WTC11 (cell line): ENCODE measurements around the gene PTGS1. TPM values are rescaled to one million over a fixed set of nuclear protein-coding genes. Genes with fewer than 3 reads are reported as not detected.

Experiments
- ATAC-seq: fragments of 200-7000 bp; cut with Tn5 transposase; 2 replicates; pipeline ENCODE4 v1.10.0; 2021; ENCODE audit warnings: mild to moderate bottlenecking, moderate library complexity
- CTCF ChIA-PET: fragments of 300-600 bp; sonication (Branson Sonifier 250); formaldehyde crosslinking; loops from one replicate; lab custom pipeline; 2021; ENCODE audit warnings: antibody characterized with exemption; lab: Charles Lee
- POLR2A ChIA-PET: fragments of 350-600 bp; sonication (Branson Sonifier 250); formaldehyde crosslinking; loops from one replicate; lab custom pipeline; 2021; ENCODE audit warnings: antibody characterized with exemption; lab: Charles Lee
- DNase-seq: peaks from one replicate; pipeline ENCODE4 v3.0.0; 2021; ENCODE audit warnings: low spot score
- H3K27ac Mint-ChIP-seq: 2 replicates; pipeline ENCODE4 v1.8.0; 2021; ENCODE audit warnings: mixed read lengths
- H3K27me3 Mint-ChIP-seq: 2 replicates; pipeline ENCODE4 v1.8.0; 2021; ENCODE audit warnings: low read depth, mild to moderate bottlenecking, moderate library complexity, mixed read lengths
- H3K36me3 Mint-ChIP-seq: 2 replicates; pipeline ENCODE4 v1.8.0; 2021; ENCODE audit warnings: mixed read lengths
- H3K4me1 Mint-ChIP-seq: 2 replicates; pipeline ENCODE4 v1.8.0; 2022; ENCODE audit warnings: mixed read lengths
- H3K4me3 Mint-ChIP-seq: 2 replicates; pipeline ENCODE4 v1.8.0; 2021; ENCODE audit warnings: mild to moderate bottlenecking, moderate library complexity, mixed read lengths
- H3K9me3 Mint-ChIP-seq: 2 replicates; pipeline ENCODE4 v1.8.0; 2021; ENCODE audit warnings: mixed read lengths
- ATF1 ChIP-seq: sonication (generic); formaldehyde crosslinking; IDR thresholded peaks from 2 replicates; pipeline ENCODE4 v1.8.1; 2023; ENCODE audit warnings: mild to moderate bottlenecking, moderate library complexity, missing genetic modification reagents
- ATF3 ChIP-seq: sonication (generic); formaldehyde crosslinking; conservative IDR thresholded peaks from 2 replicates; pipeline ENCODE4 v1.8.1; 2022; ENCODE audit warnings: mild to moderate bottlenecking, missing genetic modification reagents
- ATF6 ChIP-seq: sonication (generic); formaldehyde crosslinking; IDR thresholded peaks from 2 replicates; pipeline ENCODE4 v1.8.1; 2023; ENCODE audit warnings: mild to moderate bottlenecking, missing genetic modification reagents
- ELF4 ChIP-seq: sonication (generic); formaldehyde crosslinking; IDR thresholded peaks from 2 replicates; pipeline ENCODE4 v1.8.1; 2022; ENCODE audit warnings: low read depth, mild to moderate bottlenecking, moderate library complexity, missing genetic modification reagents
- FOXK1 ChIP-seq: sonication (generic); formaldehyde crosslinking; IDR thresholded peaks from 2 replicates; pipeline ENCODE4 v1.8.0; 2022; ENCODE audit warnings: mild to moderate bottlenecking, moderate library complexity, missing genetic modification reagents
- HMGA2 ChIP-seq: fragments of 250-450 bp; sonication (Bioruptor Pico); IDR thresholded peaks from 2 replicates; pipeline ENCODE4 v1.4.0; 2021; ENCODE audit warnings: mild to moderate bottlenecking, moderate library complexity
- IRF1 ChIP-seq: sonication (generic); formaldehyde crosslinking; IDR thresholded peaks from 2 replicates; pipeline ENCODE4 v1.8.0; 2023; ENCODE audit warnings: missing genetic modification reagents
- NFE2L1 ChIP-seq: sonication (generic); formaldehyde crosslinking; IDR thresholded peaks from 2 replicates; pipeline ENCODE4 v1.8.1; 2023; ENCODE audit warnings: missing genetic modification reagents
- PREB ChIP-seq: sonication (generic); formaldehyde crosslinking; IDR thresholded peaks from 2 replicates; pipeline ENCODE4 v1.8.1; 2022; ENCODE audit warnings: mild to moderate bottlenecking, missing genetic modification reagents, moderate library complexity, borderline replicate concordance
- TP53 ChIP-seq: sonication (generic); formaldehyde crosslinking; IDR thresholded peaks from 2 replicates; pipeline ENCODE4 v1.8.1; 2023; ENCODE audit warnings: mild to moderate bottlenecking, missing genetic modification reagents
- ZNF121 ChIP-seq: sonication (generic); formaldehyde crosslinking; IDR thresholded peaks from 2 replicates; pipeline ENCODE4 v1.8.0; 2023; ENCODE audit warnings: missing genetic modification reagents
- ZNF532 ChIP-seq: fragments of 250-450 bp; sonication (Bioruptor Pico); IDR thresholded peaks from 2 replicates; pipeline ENCODE4 v1.9.0; 2021; ENCODE audit warnings: mild to moderate bottlenecking, borderline replicate concordance
- ZNF671 ChIP-seq: fragments of 250-450 bp; sonication (Bioruptor Pico); IDR thresholded peaks from 2 replicates; pipeline ENCODE4 v1.8.0; 2021; ENCODE audit warnings: mild to moderate bottlenecking
- total RNA-seq: library from RNA; stranded (reverse); gene quantifications from 3 replicates; pipeline ENCODE4 v1.2.3, GENCODE V29; 2021
- TF ChIP-seq, protein P1 (sequence below): sonication (generic); formaldehyde crosslinking; IDR thresholded peaks from 2 replicates; pipeline ENCODE4 v1.8.1; 2023; ENCODE audit warnings: mild to moderate bottlenecking, missing genetic modification reagents, borderline replicate concordance
- TF ChIP-seq, protein P2 (sequence below): sonication (generic); formaldehyde crosslinking; IDR thresholded peaks from 2 replicates; pipeline ENCODE4 v1.8.0; 2022; ENCODE audit warnings: mild to moderate bottlenecking, missing genetic modification reagents
- TF ChIP-seq, protein P3 (sequence below): sonication (generic); formaldehyde crosslinking; IDR thresholded peaks from 2 replicates; pipeline ENCODE4 v1.8.0; 2023; ENCODE audit warnings: missing genetic modification reagents, mild to moderate bottlenecking, borderline replicate concordance
- TF ChIP-seq, protein P4 (sequence below): sonication (generic); formaldehyde crosslinking; IDR thresholded peaks from 2 replicates; pipeline ENCODE4 v1.8.0; 2022; ENCODE audit warnings: mild to moderate bottlenecking, missing genetic modification reagents

The PTGS1 gene
- total RNA-seq, 1 experiment from 2014 or later, result 1.0 TPM

DNA sequence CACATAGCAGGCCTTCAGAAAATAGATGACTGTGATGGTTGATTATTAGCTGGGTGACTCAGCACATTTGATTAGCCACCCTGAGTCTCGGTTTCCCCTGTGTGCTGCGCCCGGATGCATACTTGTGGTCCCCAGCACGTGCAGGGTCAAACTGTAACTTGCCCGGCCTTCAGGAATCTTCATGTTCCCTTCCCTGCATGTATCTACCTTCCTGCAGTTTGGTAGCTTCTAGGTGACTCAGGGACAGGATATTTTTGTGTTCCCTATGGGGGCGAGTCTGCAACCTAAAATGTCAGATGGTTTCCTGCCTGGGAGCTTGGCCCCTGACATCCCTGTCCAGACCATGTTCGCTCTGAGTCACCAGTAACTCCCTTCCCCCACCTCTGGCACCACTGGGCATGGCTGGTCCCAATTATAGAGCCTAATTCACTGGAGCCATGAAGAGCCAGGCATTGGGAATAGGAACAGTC lies 13.2 kb downstream of the PTGS1 start (continued):
- TF ChIP-seq ATF6 (CRISPR knock-in tag), result no peak
- no peak for TF ChIP-seq ATF1

DNA sequence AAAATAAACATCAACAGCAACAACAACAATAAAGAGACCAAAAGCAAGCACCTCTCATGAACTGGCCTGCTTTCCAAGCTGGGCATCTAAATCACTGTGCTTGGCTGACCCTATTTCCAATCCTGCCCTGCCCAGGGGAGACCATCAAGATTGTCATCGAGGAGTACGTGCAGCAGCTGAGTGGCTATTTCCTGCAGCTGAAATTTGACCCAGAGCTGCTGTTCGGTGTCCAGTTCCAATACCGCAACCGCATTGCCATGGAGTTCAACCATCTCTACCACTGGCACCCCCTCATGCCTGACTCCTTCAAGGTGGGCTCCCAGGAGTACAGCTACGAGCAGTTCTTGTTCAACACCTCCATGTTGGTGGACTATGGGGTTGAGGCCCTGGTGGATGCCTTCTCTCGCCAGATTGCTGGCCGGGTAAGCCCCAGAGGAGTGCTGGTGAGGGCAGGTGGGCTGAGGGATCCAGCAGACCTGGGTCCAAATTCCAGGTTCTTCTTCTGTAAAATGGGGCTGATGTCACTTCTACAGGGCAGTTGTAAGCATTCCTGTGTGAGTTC lies 15.6 kb downstream of the PTGS1 start:
- Mint-ChIP-seq H3K4me1 (peaks cover 6% of the 10 kb centered on the region), H3K27ac (no peak overlapping the region), H3K9me3 (no peaks in the 10 kb centered on the region), H3K4me3 (no peak overlapping the region), H3K36me3 (no peaks in the 10 kb centered on the region), H3K27me3 (no peaks in the 10 kb centered on the region; the same call in 1 of the 2 replicates)
- DNase-seq (no peak), ATAC-seq (no peak)
- CTCF ChIA-PET, result no interaction called here
- TF ChIP-seq FOXK1 (CRISPR knock-in tag) (no peak), NFE2L1 (no peak), PREB (CRISPR knock-in tag) (no peak), ZNF532 (no peak), ELF4 (no peak), ZNF121 (no peak), TP53 (no peak), IRF1 (CRISPR knock-in tag) (no peak), ATF3 (CRISPR knock-in tag) (no peak), HMGA2 (CRISPR knock-in tag) (no peak), ZNF671 (CRISPR knock-in tag) (no peak)
- TF ChIP-seq, protein P1, sequence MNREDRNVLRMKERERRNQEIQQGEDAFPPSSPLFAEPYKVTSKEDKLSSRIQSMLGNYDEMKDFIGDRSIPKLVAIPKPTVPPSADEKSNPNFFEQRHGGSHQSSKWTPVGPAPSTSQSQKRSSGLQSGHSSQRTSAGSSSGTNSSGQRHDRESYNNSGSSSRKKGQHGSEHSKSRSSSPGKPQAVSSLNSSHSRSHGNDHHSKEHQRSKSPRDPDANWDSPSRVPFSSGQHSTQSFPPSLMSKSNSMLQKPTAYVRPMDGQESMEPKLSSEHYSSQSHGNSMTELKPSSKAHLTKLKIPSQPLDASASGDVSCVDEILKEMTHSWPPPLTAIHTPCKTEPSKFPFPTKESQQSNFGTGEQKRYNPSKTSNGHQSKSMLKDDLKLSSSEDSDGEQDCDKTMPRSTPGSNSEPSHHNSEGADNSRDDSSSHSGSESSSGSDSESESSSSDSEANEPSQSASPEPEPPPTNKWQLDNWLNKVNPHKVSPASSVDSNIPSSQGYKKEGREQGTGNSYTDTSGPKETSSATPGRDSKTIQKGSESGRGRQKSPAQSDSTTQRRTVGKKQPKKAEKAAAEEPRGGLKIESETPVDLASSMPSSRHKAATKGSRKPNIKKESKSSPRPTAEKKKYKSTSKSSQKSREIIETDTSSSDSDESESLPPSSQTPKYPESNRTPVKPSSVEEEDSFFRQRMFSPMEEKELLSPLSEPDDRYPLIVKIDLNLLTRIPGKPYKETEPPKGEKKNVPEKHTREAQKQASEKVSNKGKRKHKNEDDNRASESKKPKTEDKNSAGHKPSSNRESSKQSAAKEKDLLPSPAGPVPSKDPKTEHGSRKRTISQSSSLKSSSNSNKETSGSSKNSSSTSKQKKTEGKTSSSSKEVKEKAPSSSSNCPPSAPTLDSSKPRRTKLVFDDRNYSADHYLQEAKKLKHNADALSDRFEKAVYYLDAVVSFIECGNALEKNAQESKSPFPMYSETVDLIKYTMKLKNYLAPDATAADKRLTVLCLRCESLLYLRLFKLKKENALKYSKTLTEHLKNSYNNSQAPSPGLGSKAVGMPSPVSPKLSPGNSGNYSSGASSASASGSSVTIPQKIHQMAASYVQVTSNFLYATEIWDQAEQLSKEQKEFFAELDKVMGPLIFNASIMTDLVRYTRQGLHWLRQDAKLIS (CRISPR knock-in tag), result no peak
- TF ChIP-seq, protein P2, sequence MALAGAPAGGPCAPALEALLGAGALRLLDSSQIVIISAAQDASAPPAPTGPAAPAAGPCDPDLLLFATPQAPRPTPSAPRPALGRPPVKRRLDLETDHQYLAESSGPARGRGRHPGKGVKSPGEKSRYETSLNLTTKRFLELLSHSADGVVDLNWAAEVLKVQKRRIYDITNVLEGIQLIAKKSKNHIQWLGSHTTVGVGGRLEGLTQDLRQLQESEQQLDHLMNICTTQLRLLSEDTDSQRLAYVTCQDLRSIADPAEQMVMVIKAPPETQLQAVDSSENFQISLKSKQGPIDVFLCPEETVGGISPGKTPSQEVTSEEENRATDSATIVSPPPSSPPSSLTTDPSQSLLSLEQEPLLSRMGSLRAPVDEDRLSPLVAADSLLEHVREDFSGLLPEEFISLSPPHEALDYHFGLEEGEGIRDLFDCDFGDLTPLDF (CRISPR knock-in tag), result no peak
- TF ChIP-seq, protein P3, sequence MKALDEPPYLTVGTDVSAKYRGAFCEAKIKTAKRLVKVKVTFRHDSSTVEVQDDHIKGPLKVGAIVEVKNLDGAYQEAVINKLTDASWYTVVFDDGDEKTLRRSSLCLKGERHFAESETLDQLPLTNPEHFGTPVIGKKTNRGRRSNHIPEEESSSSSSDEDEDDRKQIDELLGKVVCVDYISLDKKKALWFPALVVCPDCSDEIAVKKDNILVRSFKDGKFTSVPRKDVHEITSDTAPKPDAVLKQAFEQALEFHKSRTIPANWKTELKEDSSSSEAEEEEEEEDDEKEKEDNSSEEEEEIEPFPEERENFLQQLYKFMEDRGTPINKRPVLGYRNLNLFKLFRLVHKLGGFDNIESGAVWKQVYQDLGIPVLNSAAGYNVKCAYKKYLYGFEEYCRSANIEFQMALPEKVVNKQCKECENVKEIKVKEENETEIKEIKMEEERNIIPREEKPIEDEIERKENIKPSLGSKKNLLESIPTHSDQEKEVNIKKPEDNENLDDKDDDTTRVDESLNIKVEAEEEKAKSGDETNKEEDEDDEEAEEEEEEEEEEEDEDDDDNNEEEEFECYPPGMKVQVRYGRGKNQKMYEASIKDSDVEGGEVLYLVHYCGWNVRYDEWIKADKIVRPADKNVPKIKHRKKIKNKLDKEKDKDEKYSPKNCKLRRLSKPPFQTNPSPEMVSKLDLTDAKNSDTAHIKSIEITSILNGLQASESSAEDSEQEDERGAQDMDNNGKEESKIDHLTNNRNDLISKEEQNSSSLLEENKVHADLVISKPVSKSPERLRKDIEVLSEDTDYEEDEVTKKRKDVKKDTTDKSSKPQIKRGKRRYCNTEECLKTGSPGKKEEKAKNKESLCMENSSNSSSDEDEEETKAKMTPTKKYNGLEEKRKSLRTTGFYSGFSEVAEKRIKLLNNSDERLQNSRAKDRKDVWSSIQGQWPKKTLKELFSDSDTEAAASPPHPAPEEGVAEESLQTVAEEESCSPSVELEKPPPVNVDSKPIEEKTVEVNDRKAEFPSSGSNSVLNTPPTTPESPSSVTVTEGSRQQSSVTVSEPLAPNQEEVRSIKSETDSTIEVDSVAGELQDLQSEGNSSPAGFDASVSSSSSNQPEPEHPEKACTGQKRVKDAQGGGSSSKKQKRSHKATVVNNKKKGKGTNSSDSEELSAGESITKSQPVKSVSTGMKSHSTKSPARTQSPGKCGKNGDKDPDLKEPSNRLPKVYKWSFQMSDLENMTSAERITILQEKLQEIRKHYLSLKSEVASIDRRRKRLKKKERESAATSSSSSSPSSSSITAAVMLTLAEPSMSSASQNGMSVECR (CRISPR knock-in tag), result no peak
- TF ChIP-seq, protein P4, sequence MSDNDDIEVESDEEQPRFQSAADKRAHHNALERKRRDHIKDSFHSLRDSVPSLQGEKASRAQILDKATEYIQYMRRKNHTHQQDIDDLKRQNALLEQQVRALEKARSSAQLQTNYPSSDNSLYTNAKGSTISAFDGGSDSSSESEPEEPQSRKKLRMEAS (CRISPR knock-in tag), result no peak
- POLR2A ChIA-PET, result no interaction called here
